Right lobe of liver (tissue), 4 donors: ENCODE measurements around the gene ATG7.

Experiments used
- CTCF ChIP-seq, 4 donors: fragments of 200-600 bp in 3 of 4; fragments of 450-650 bp in 1 of 4; IDR thresholded peaks; one replicate each; pipeline versions ENCODE4 v1.5.1 to v1.8.0; 2016 to 2022; ENCODE audit warnings: antibody characterized with exemption in 4 of 4, mild to moderate bottlenecking in 2 of 4
- POLR2A ChIP-seq: fragments of 450-650 bp; IDR thresholded peaks from one replicate; pipeline ENCODE4 v1.6.1; 2017; ENCODE audit warnings: antibody characterized with exemption, mild to moderate bottlenecking
- donor health status: DM: no; HTN: no; CAD: no.
- donor health status: DM: no; HTN: no; CAD: no.
- donor health status: DM: no; HTN: yes; CAD: no.

- TF ChIP-seq POLR2A, result no peak
- no peak for TF ChIP-seq CTCF (IDR thresholded peaks at IDR 0.05)
These were observed 208.6 kb downstream of the ATG7 start for GRCh38 chr3:11480663-11481298.
